ENCODE data around the gene TCF25. TPM values are rescaled to one million over a fixed set of nuclear protein-coding genes. Genes with fewer than 3 reads are reported as not detected.
A peak's percentile ranks its signal among the peaks of the same experiment; 100 is the strongest.

The TCF25 gene
- total and polyA plus RNA-seq, 8 donors: 147 to 189 (median 160) TPM

DNA sequence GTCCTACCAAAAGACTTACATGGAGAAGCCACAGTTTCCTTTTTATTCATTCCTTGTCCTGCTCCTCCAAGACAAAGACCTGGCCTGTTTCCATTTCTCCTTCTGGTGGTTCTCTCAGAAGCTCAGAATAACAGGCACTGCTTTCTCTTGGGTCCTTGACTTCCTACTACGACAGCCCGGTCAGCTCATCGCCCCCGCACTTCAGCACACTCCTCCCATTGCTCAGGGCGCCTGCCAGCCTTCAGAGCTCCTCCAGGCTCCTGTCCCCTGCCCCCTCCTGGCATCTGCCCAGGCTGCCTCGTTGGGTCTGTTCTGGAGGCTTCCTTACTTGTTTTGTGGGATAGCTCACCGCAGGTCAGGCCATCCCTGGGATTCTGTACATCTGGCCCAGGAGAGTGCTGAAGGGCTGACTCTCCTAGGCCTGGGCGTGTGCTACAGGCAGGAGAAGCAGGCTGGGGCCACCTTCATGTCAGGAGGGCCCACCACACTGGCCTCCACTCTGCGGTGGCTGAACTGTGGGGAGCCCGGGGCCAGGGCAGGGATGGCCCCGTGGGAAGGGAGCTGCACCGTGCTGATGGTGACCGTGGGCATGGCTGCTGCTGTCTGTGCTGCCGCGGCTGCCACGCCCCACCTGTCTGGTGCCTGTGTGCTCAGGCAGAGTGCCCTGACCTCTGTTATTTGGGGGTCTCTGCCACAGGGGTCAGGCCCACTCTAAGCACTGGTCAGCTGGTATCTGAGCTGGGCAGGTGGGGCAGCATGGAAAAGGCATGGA lies 17.7 kb downstream of the TCF25 start:
- no peak overlapping the region for H3K4me3 ChIP-seq
- DNase-seq (no peak), ATAC-seq (no peak)
- TF ChIP-seq, protein P1, sequence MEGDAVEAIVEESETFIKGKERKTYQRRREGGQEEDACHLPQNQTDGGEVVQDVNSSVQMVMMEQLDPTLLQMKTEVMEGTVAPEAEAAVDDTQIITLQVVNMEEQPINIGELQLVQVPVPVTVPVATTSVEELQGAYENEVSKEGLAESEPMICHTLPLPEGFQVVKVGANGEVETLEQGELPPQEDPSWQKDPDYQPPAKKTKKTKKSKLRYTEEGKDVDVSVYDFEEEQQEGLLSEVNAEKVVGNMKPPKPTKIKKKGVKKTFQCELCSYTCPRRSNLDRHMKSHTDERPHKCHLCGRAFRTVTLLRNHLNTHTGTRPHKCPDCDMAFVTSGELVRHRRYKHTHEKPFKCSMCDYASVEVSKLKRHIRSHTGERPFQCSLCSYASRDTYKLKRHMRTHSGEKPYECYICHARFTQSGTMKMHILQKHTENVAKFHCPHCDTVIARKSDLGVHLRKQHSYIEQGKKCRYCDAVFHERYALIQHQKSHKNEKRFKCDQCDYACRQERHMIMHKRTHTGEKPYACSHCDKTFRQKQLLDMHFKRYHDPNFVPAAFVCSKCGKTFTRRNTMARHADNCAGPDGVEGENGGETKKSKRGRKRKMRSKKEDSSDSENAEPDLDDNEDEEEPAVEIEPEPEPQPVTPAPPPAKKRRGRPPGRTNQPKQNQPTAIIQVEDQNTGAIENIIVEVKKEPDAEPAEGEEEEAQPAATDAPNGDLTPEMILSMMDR (IDR thresholded peaks at IDR 0.05): no peak
- intact Hi-C loops (cut with DNase I): no loop called here
- H3K9me3 ChIP-seq: no peaks in the 10 kb centered on the region
- no peak overlapping the region for H3K27ac ChIP-seq
- H3K4me1 ChIP-seq: no peaks in the 10 kb centered on the region
- no peaks in the 10 kb centered on the region for H3K27me3 ChIP-seq
- peaks cover 0 to 100% of the 10 kb centered on the region in 2 donors for H3K36me3 ChIP-seq

DNA sequence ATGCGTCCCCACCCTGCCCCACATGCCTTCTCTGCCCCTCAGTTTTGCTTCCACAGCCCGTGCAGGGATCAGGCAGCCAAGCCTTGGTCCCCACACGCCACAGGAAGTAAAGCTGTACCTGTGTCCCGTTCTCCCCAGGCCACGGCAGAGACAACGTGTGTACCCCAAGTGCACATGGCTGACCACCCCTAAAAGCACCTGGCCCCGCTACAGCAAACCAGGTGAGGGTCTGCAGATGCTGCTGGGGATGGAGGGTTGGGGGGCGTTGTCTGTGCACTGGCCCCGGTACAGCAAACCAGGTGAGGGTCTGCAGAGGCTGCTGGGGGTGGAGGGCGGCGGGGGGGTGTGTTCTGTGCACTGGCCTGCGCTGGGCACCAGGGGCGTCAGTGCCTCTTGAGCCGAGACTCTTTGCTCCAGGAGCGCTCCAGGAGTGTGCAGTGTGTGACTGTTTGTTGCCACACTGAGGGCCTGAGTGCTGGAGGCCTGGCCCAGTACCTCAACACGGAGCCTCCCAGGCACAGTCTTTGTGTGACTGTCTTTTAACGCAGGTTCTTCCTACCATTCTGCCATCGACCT lies 18.8 kb downstream of the TCF25 start:
- ATAC-seq (no peak), DNase-seq (no peak)
- TF ChIP-seq, protein P1 (IDR thresholded peaks at IDR 0.05): no peak
- no peaks in the 10 kb centered on the region for H3K4me1 ChIP-seq
- H3K4me3 ChIP-seq: no peak overlapping the region
- intact Hi-C loops (cut with DNase I): no loop called here
- no peaks in the 10 kb centered on the region for H3K27me3 ChIP-seq
- no peak overlapping the region for H3K27ac ChIP-seq
- peaks cover 0 to 100% of the 10 kb centered on the region in 2 donors for H3K36me3 ChIP-seq
- H3K9me3 ChIP-seq: no peaks in the 10 kb centered on the region

DNA sequence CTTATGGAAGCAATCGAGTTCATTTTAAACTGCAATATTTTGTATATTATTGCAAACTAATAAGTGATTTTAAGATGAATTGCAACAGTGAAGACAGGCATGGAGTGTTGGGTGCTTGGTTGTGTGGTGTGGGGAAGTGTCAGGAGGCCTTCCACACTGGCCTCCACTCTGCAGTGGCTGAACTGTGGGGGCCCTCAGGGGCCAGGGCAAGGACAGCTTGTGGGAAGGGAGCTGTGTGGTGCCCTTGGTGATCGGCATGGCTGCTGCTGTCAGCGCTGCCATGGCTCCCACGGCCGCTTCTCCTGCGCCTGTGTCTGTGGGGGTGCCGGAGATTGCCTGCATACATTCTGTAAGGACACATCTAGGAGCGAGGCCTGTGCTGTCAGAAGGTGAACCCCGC lies 19.2 kb downstream of the TCF25 start:
- intact Hi-C loops (cut with DNase I): no loop called here
- TF ChIP-seq, protein P1 (IDR thresholded peaks at IDR 0.05): no peak

DNA sequence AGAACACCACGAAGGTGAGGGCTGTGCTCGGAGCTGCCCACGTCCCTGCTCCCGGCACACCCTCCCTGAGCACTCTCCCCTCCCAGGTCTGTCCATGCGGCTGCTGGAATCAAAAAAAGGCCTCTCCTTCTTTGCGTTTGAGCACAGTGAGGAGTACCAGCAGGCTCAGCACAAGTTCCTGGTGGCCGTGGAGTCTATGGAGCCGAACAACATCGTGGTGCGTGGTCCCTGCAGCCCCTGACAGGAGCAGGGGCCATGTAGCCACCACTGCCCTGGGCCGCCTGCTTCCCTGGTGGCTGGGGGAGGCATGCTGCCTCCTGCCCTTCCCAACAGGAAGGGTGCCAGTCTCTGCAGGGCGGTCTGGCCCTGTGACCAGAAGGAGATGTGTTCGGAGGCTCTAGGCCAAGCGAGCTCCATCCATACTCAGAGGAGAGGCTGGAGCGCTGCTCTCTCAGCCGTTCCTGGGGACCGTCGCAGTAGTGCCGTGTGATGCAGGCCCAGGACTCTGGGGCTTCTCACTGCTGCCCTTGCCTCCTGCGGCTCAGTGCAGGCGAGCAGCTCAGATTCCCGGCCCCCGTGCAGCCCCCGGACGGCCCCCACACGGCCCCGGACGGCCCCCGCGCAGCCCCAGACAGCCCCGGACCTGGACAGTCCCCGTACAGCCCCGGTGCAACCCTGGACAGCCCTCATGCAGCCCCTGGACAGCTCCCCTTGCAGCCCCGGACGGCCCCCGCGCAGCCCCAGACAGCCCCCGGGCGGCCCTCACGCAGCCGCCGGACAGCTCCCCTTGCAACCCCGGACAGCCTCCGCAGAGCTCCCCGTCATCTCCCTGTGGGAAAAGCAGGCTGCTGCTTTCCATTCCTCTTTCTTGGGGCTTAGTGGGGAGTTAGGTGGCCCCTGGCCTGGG lies 20.5 kb downstream of the TCF25 start:
- H3K9me3 ChIP-seq: no peaks in the 10 kb centered on the region
- no peaks in the 10 kb centered on the region for H3K4me1 ChIP-seq
- TF ChIP-seq, protein P1 (IDR thresholded peaks at IDR 0.05): no peak
- DNase-seq (no peak), ATAC-seq (peak; percentile 7)
- intact Hi-C loops (cut with DNase I): no loop called here
- no peak overlapping the region for H3K27ac ChIP-seq
- H3K27me3 ChIP-seq: no peaks in the 10 kb centered on the region
- H3K36me3 ChIP-seq: peaks cover 0 to 100% of the 10 kb centered on the region in 2 donors
- no peak overlapping the region for H3K4me3 ChIP-seq

More for the DNA sequence above, 19.2 kb downstream of the TCF25 start:
- Histone ChIP-seq H3K36me3 (peaks cover 0 to 100% of the 10 kb centered on the region in 2 donors), H3K4me1 (no peaks in the 10 kb centered on the region), H3K9me3 (no peaks in the 10 kb centered on the region), H3K27me3 (no peaks in the 10 kb centered on the region), H3K27ac (no peak overlapping the region), H3K4me3 (no peak overlapping the region)
- DNase-seq (no peak), ATAC-seq (no peak)
